Adrenal gland (tissue), 12 donors: ENCODE data around the gene CHCHD1. TPM values are rescaled to one million over a fixed set of nuclear protein-coding genes. Genes with fewer than 3 reads are reported as not detected.

Experiments used
- DNase-seq, 7 donors: peaks; one replicate each; pipeline ENCODE4 v3.0.0-alpha.2; 2019 to 2020
- H3K27ac ChIP-seq, 5 donors: fragments of 200-600 bp; sonication (generic) in 4 of 5; 1 replicate in 3 of 5; 2 replicates in 2 of 5; pipeline versions ENCODE4 v1.5.1 to v1.8.0; 2016 to 2020; ENCODE audit warnings: mild to moderate bottlenecking in 1 of 5
- H3K27me3 ChIP-seq: fragments of 200-600 bp; 2 replicates; pipeline ENCODE4 v1.8.0; 2021
- H3K36me3 ChIP-seq, 2 donors: fragments of 200-600 bp; replicated peaks in 1 of 2; 1 replicate in 1 of 2; 2 replicates in 1 of 2; pipeline versions ENCODE4 v1.5.1 to v1.8.0; 2018 to 2022
- H3K4me1 ChIP-seq, 2 donors: fragments of 200-600 bp; replicated peaks in 1 of 2; 1 replicate in 1 of 2; 2 replicates in 1 of 2; pipeline versions ENCODE4 v1.5.1 to v1.8.0; 2018 to 2021
- H3K4me3 ChIP-seq, 4 donors: fragments of 200-600 bp; sonication (generic) in 3 of 4; one replicate each; pipeline ENCODE4 v1.5.1; 2016 to 2018
- H3K9me3 ChIP-seq, 3 donors: fragments of 200-600 bp; sonication (generic) in 1 of 3; replicated peaks in 1 of 3; 1 replicate in 2 of 3; 2 replicates in 1 of 3; pipeline versions ENCODE4 v1.5.1 to v1.8.0; 2016 to 2021
- POLR2A ChIP-seq, 2 donors: fragments of 450-650 bp; IDR thresholded peaks; one replicate each; pipeline ENCODE4 v1.6.1; 2017; ENCODE audit warnings: antibody characterized with exemption in 2 of 2, mild to moderate bottlenecking in 2 of 2, moderate library complexity in 1 of 2
- WGBS, 4 donors: extraction: QIAGEN DNeasy Blood & Tissue Kit in 2 of 4; methylation state at CpG; one replicate each; pipeline versions ENCODE4 v1.1.5 to v1.1.7; 2013 to 2017; 5-methylcytosine and 5-hydroxymethylcytosine counted together
- intact Hi-C, 2 donors: fragments of 100-400 bp; cut with DNase I; formaldehyde crosslinking; loops; one replicate each; pipeline versions ENCODE4 v1.14.1 to v1.15.0; 2022 to 2023
- polyA plus RNA-seq, 3 donors: library from polyadenylated mRNA; stranded (reverse); fragments of 200-250 nt in 2 of 3; fragments of 350-450 nt in 1 of 3; fragmentation: Illumina TruSeq in 1 of 3; extraction: RNeasy Lipid Tissue Mini Kit (QIAGEN cat#74804) in 1 of 3; gene quantifications; one replicate each; pipeline ENCODE4 v1.2.3, GENCODE V29; 2013 to 2014
- total RNA-seq, 9 donors: library from RNA; depleted of rRNA in 4 of 9; stranded (reverse); fragments of >200 nt in 4 of 9; fragments of 120-200 nt in 1 of 9; fragmentation: NEBNext Ultra II Directional in 1 of 9; extraction: Animal tissue kit (Norgen Biotek cat#: 25700) in 1 of 9; gene quantifications; one replicate each; pipeline versions ENCODE4 v1.1.0 to v1.2.4, GENCODE V29; 2013 to 2023
- TF ChIP-seq, protein P1 (sequence below), 6 experiments: fragments of 450-650 bp in 4 of 6; fragments of 200-600 bp in 2 of 6; sonication (generic) in 1 of 6; IDR thresholded peaks; 1 replicate in 5 of 6; 2 replicates in 1 of 6; pipeline versions ENCODE4 v1.5.1 to v1.8.0; 2016 to 2021; ENCODE audit warnings: antibody characterized with exemption in 6 of 6, mild to moderate bottlenecking in 2 of 6, moderate library complexity in 1 of 6
- donor health status: healthy with polysubstance abuse.
- donor health status: Bipolar disorder and iron deficiency.
- donor health status: DM: yes; HTN: yes; CAD: no.
- donor health status: DM: no; HTN: no; CAD: no.
- donor health status: DM: no; HTN: no; CAD: no.
- donor health status: DM: yes; HTN: yes; CAD: no.

CHCHD1 gene
- total and polyA plus RNA-seq, 12 donors: 31.7 to 83.1 (median 47.4) TPM

DNA sequence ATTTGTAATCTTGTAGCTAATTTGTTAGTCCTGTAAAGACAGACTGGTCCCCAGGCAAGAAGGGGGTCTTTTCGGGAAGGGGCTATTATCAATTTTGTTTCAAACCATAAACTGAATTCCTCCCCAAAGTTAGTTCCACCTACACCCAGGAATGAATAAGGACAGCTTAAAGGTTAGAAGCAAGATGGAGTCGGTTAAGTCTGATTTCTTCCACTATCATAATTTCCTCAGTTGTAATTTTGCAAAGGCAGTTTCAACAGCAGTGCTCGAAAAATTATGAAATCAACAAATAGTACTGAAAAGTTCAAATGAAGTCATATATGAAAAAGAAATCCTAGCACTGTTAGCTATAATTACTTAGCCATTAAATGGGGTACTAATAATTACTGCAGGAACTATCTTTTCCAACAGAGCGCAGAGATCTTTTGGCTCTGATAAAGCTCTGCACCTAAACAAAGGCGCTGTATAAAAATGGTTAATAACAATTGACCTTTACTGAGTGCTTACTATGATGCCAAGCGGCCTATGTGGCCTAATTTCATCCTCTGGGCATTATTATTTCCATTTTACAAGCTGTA is 38.4 kb upstream of the CHCHD1 start:
- intact Hi-C loops: no loop called here
- peak overlapping the region; percentile 34 to 87 (median 73) for H3K4me3 ChIP-seq

DNA sequence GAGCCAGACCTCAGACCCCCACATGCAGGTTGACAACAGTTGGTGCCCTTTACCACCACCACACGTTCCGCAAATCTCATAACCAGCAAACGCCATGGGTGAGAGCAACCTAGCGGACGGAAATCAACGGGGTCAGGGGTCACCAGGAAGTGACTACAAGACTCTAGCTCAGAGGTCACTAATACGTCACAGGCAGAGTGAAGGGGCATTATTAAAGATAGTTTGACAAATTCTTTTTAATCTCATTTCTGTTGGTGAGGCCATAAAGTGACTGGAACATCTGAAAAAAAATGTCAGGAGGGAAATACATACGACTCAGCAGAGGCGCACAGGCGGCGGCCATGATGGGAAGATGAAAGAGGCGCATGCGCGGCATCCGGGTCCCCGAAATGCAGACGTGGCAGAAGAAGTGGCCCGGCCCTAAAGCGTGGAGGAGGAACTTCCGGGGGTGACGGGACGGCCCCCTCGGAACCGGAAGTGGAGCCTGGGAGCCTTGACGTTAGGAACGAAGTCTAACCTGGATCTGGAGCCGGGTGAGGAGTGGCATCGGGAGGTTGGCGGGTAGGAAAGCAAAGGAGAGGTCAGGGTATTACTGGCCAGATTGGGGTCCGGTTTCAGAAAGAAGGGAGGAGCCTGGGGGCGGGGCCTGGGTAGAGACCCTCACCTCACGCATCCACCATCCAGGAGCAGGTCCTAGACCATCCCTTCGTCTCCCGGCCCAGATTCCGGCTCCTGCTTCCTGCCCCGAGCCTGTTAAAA is 37.8 kb upstream of the CHCHD1 start, which contains the start of gene SEC24C:
Gene SEC24C (plus strand): TSS at position 468 of the 759 bp plus-strand sequence. CDS start 2,461 bp downstream, outside the sequence.
- H3K4me1 ChIP-seq: peaks cover 22 to 40% of the 10 kb centered on the region in 2 donors
- peak within 1 kb of the TSS; percentile 77 to 98 (median 90) for H3K27ac ChIP-seq
- WGBS, 4 donors: 0 to 1% (median 0%) methylated on average over 25 to 36 of the region's 36 CpGs
- intact Hi-C loops: no loop called here
- H3K27me3 ChIP-seq: no peaks in the 10 kb centered on the region
- no peaks in the 10 kb centered on the region for H3K9me3 ChIP-seq
- H3K36me3 ChIP-seq: peaks cover 0 to 28% of the 10 kb centered on the region in 2 donors
- peak; percentile 37 to 63 for TF ChIP-seq POLR2A (IDR thresholded peaks at IDR 0.05)
- TF ChIP-seq, protein P1, sequence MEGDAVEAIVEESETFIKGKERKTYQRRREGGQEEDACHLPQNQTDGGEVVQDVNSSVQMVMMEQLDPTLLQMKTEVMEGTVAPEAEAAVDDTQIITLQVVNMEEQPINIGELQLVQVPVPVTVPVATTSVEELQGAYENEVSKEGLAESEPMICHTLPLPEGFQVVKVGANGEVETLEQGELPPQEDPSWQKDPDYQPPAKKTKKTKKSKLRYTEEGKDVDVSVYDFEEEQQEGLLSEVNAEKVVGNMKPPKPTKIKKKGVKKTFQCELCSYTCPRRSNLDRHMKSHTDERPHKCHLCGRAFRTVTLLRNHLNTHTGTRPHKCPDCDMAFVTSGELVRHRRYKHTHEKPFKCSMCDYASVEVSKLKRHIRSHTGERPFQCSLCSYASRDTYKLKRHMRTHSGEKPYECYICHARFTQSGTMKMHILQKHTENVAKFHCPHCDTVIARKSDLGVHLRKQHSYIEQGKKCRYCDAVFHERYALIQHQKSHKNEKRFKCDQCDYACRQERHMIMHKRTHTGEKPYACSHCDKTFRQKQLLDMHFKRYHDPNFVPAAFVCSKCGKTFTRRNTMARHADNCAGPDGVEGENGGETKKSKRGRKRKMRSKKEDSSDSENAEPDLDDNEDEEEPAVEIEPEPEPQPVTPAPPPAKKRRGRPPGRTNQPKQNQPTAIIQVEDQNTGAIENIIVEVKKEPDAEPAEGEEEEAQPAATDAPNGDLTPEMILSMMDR (IDR thresholded peaks at IDR 0.05): peak in 1 of 6 experiments; percentile 16
- DNase-seq: peak; percentile 96 to 99 (median 98)
- peak within 1 kb of the TSS; percentile 50 to 87 (median 73) for H3K4me3 ChIP-seq

More for the DNA sequence above, 38.4 kb upstream of the CHCHD1 start:
- TF ChIP-seq, protein P1 (IDR thresholded peaks at IDR 0.05): no peak
- WGBS, 4 donors: 31 to 38% (median 36%) methylated on average over 6 of the region's 6 CpGs
- no peak for DNase-seq
- Histone ChIP-seq H3K27ac (peak overlapping the region; percentile 77 to 98 (median 90)), H3K4me1 (peaks cover 22 to 35% of the 10 kb centered on the region in 2 donors), H3K36me3 (peaks cover 0 to 22% of the 10 kb centered on the region in 2 donors), H3K27me3 (no peaks in the 10 kb centered on the region), H3K9me3 (no peaks in the 10 kb centered on the region)

DNA sequence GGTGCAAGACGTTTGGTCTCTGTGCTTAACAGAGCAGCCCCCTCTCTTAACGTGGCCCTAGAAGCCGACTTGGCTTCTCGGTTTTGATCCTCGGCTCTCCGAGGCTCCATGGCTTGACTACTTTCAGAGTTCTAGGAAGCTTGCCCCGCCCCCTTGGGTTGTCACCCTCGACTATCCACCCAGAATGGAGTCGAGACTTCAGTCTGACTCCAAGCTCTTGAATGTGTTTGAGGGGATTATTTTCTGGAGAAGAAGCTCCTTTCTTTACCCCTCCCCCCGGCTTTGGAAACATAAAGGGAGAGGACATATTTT is 37.2 kb upstream of the CHCHD1 start:
- Histone ChIP-seq H3K9me3 (no peaks in the 10 kb centered on the region), H3K4me1 (peaks cover 25 to 43% of the 10 kb centered on the region in 2 donors), H3K27me3 (no peaks in the 10 kb centered on the region), H3K27ac (peak overlapping the region; percentile 77 to 98 (median 90)), H3K4me3 (peak overlapping the region; percentile 50 to 87 (median 64)), H3K36me3 (peaks cover 0 to 34% of the 10 kb centered on the region in 2 donors)
- WGBS, 4 donors: 0 to 1% (median 0%) methylated on average over 5 to 10 of the region's 10 CpGs
- peak; percentile 56 to 86 (median 73) for DNase-seq
- TF ChIP-seq POLR2A (IDR thresholded peaks at IDR 0.05): no peak
- intact Hi-C loops: no loop called here

DNA sequence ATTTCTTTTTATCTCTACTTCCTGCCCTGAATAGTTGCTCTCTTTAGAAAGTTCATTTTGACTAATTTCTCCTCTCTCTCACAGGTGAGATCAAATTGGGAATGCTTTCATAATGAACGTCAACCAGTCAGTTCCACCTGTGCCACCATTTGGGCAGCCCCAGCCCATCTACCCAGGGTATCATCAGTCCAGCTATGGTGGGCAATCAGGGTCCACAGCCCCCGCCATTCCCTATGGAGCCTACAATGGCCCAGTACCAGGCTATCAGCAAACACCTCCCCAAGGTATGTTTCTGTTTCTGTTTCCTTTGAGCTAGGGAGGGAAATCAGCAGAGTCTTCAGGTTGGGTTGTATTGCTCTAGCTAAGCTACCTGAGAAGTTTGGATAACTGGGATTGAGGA is 35.1 kb upstream of the CHCHD1 start:
- TF ChIP-seq POLR2A (IDR thresholded peaks at IDR 0.05): no peak
- TF ChIP-seq, protein P1 (IDR thresholded peaks at IDR 0.05): no peak
- no peaks in the 10 kb centered on the region for H3K27me3 ChIP-seq
- WGBS, 4 donors: 67 to 88% (median 85%) methylated on average over 2 of the region's 2 CpGs
- DNase-seq: peak in 1 of 7 donors; percentile 21
- H3K9me3 ChIP-seq: no peaks in the 10 kb centered on the region
- H3K36me3 ChIP-seq: peaks cover 0 to 53% of the 10 kb centered on the region in 2 donors
- intact Hi-C loops: no loop called here
- H3K27ac ChIP-seq: no peak overlapping the region
- no peak overlapping the region for H3K4me3 ChIP-seq
- H3K4me1 ChIP-seq: peaks cover 33 to 45% of the 10 kb centered on the region in 2 donors
